Measurements from ENCODE around the gene UBE2L6. TPM values are rescaled to one million over a fixed set of nuclear protein-coding genes. Genes with fewer than 3 reads are reported as not detected.

Gene UBE2L6
- total and polyA plus RNA-seq, 2 experiments from 2014 or later, result 41.5 to 75.9 TPM

- H3K4me1 ChIP-seq (ENCODE audit: insufficient read depth), result no peaks in the 10 kb centered on the region
- in situ Hi-C loops (cut with MboI), result no loop called here
- no peak overlapping the region for H2AFZ ChIP-seq
- no peaks in the 10 kb centered on the region for H4K20me1 ChIP-seq (ENCODE audit: insufficient read depth)
- no peak overlapping the region for H3K27ac ChIP-seq
- no peak overlapping the region for H3K4me3 ChIP-seq
- H3K79me2 ChIP-seq (ENCODE audit: insufficient read depth), result 0 out of 2 replicates have a peak, but pooled peaks cover 3% of the 10 kb centered on the region
- WGBS, 2 experiments (ENCODE audit: low coverage in 1 of 2, low lambda C conversion rate in 2 of 2, missing lambda C conversion rate in 2 of 2), result 71 to 73% methylated on average over 8 of the region's 8 CpGs
- no peak for DNase-seq
- H3K9ac ChIP-seq, result no peak overlapping the region
- H3K4me2 ChIP-seq (ENCODE audit: unreplicated experiment), result no peak overlapping the region
- H3K9me3 ChIP-seq (ENCODE audit: low read depth), result no peaks in the 10 kb centered on the region
- H3F3A ChIP-seq (ENCODE audit: insufficient read depth), result no peaks in the 10 kb centered on the region
- TF ChIP-seq EZH2phosphoT487 (IDR thresholded peaks at IDR 0.05; ENCODE audit: insufficient read depth, low read depth) (no peak), EZH2 (IDR thresholded peaks at IDR 0.05; ENCODE audit: insufficient read depth, poor library complexity, severe bottlenecking) (no peak)
- no peaks in the 10 kb centered on the region for H3K27me3 ChIP-seq (replicated peaks; ENCODE audit: insufficient read depth)
- peaks cover 30% of the 10 kb centered on the region; the same call in 1 of the 2 replicates for H3K36me3 ChIP-seq (ENCODE audit: low read depth)
- no peaks in the 10 kb centered on the region for H3K9me2 ChIP-seq (ENCODE audit: insufficient read depth)
These were observed 11.4 kb downstream of the UBE2L6 start for GRCh38 chr11:57556041-57556440.

- in situ Hi-C loops (cut with MboI), result no loop called here
- no peaks in the 10 kb centered on the region for H3K4me1 ChIP-seq (ENCODE audit: insufficient read depth)
- TF ChIP-seq EZH2 (IDR thresholded peaks at IDR 0.05; ENCODE audit: insufficient read depth, poor library complexity, severe bottlenecking) (no peak), EZH2phosphoT487 (IDR thresholded peaks at IDR 0.05; ENCODE audit: insufficient read depth, low read depth) (no peak)
- H3K36me3 ChIP-seq (ENCODE audit: low read depth), result peaks cover 30% of the 10 kb centered on the region; the same call in 1 of the 2 replicates
- no peak overlapping the region for H3K27ac ChIP-seq
- no peaks in the 10 kb centered on the region for H4K20me1 ChIP-seq (ENCODE audit: insufficient read depth)
- H3F3A ChIP-seq (ENCODE audit: insufficient read depth), result no peaks in the 10 kb centered on the region
- H2AFZ ChIP-seq, result no peak overlapping the region
- H3K4me3 ChIP-seq, result no peak overlapping the region
- no peaks in the 10 kb centered on the region for H3K9me2 ChIP-seq (ENCODE audit: insufficient read depth)
- WGBS, 2 experiments (ENCODE audit: low coverage in 1 of 2, low lambda C conversion rate in 2 of 2, missing lambda C conversion rate in 2 of 2), result 97 to 98% methylated on average over 2 of the region's 2 CpGs
- no peaks in the 10 kb centered on the region for H3K9me3 ChIP-seq (ENCODE audit: low read depth)
- H3K9ac ChIP-seq, result no peak overlapping the region
- no peak overlapping the region for H3K4me2 ChIP-seq (ENCODE audit: unreplicated experiment)
- no peaks in the 10 kb centered on the region for H3K79me2 ChIP-seq (ENCODE audit: insufficient read depth)
- no peaks in the 10 kb centered on the region for H3K27me3 ChIP-seq (replicated peaks; ENCODE audit: insufficient read depth)
- DNase-seq, result no peak
These were observed 12.1 kb downstream of the UBE2L6 start for GRCh38 chr11:57555393-57555792.

- Histone ChIP-seq H3K9me2 (ENCODE audit: insufficient read depth) (no peaks in the 10 kb centered on the region), H3K9ac (no peak overlapping the region), H3K4me3 (no peak overlapping the region), H3K4me1 (ENCODE audit: insufficient read depth) (no peaks in the 10 kb centered on the region), H3F3A (ENCODE audit: insufficient read depth) (no peaks in the 10 kb centered on the region), H3K27me3 (replicated peaks; ENCODE audit: insufficient read depth) (no peaks in the 10 kb centered on the region), H3K79me2 (ENCODE audit: insufficient read depth) (no peaks in the 10 kb centered on the region), H2AFZ (no peak overlapping the region), H3K36me3 (ENCODE audit: low read depth) (peaks cover 17% of the 10 kb centered on the region; the same call in 1 of the 2 replicates), H3K4me2 (ENCODE audit: unreplicated experiment) (no peak overlapping the region), H3K27ac (no peak overlapping the region), H3K9me3 (ENCODE audit: low read depth) (no peaks in the 10 kb centered on the region), H4K20me1 (ENCODE audit: insufficient read depth) (no peaks in the 10 kb centered on the region)
- in situ Hi-C loops (cut with MboI), result no loop called here
- 77 to 79% methylated on average over 5 of the region's 5 CpGs for WGBS, 2 experiments (ENCODE audit: low coverage in 1 of 2, low lambda C conversion rate in 2 of 2, missing lambda C conversion rate in 2 of 2)
- DNase-seq, result no peak
- TF ChIP-seq EZH2phosphoT487 (IDR thresholded peaks at IDR 0.05; ENCODE audit: insufficient read depth, low read depth) (no peak), EZH2 (IDR thresholded peaks at IDR 0.05; ENCODE audit: insufficient read depth, poor library complexity, severe bottlenecking) (no peak)
These were observed 15.0 kb downstream of the UBE2L6 start for GRCh38 chr11:57552479-57552878.

- Histone ChIP-seq H3K4me1 (ENCODE audit: insufficient read depth) (no peaks in the 10 kb centered on the region), H3K4me3 (no peak overlapping the region), H3K9ac (no peak overlapping the region), H4K20me1 (ENCODE audit: insufficient read depth) (no peaks in the 10 kb centered on the region), H3K79me2 (ENCODE audit: insufficient read depth) (no peaks in the 10 kb centered on the region), H3K36me3 (ENCODE audit: low read depth) (peaks cover 17% of the 10 kb centered on the region; the same call in 1 of the 2 replicates), H3K9me2 (ENCODE audit: insufficient read depth) (no peaks in the 10 kb centered on the region), H3K9me3 (ENCODE audit: low read depth) (no peaks in the 10 kb centered on the region), H3K27ac (no peak overlapping the region), H2AFZ (no peak overlapping the region), H3K27me3 (replicated peaks; ENCODE audit: insufficient read depth) (no peaks in the 10 kb centered on the region), H3F3A (ENCODE audit: insufficient read depth) (no peaks in the 10 kb centered on the region), H3K4me2 (ENCODE audit: unreplicated experiment) (no peak overlapping the region)
- TF ChIP-seq EZH2 (IDR thresholded peaks at IDR 0.05; ENCODE audit: insufficient read depth, poor library complexity, severe bottlenecking), result no peak
- no peak for TF ChIP-seq EZH2phosphoT487 (IDR thresholded peaks at IDR 0.05; ENCODE audit: insufficient read depth, low read depth)
- in situ Hi-C loops (cut with MboI), result no loop called here
- no peak for DNase-seq
- WGBS, 2 experiments (ENCODE audit: low coverage in 1 of 2, low lambda C conversion rate in 2 of 2, missing lambda C conversion rate in 2 of 2), result 88 to 90% methylated on average over 4 of the region's 4 CpGs
These were observed 15.5 kb downstream of the UBE2L6 start for GRCh38 chr11:57551941-57552340.

- Histone ChIP-seq H3K9me2 (ENCODE audit: insufficient read depth) (no peaks in the 10 kb centered on the region), H3K27ac (no peak overlapping the region), H3K4me3 (no peak overlapping the region), H3K27me3 (replicated peaks; ENCODE audit: insufficient read depth) (no peaks in the 10 kb centered on the region), H3K36me3 (ENCODE audit: low read depth) (peaks cover 14% of the 10 kb centered on the region; the same call in 1 of the 2 replicates), H3K4me1 (ENCODE audit: insufficient read depth) (no peaks in the 10 kb centered on the region), H3K9me3 (ENCODE audit: low read depth) (no peaks in the 10 kb centered on the region), H3F3A (ENCODE audit: insufficient read depth) (no peaks in the 10 kb centered on the region), H2AFZ (no peak overlapping the region), H3K9ac (no peak overlapping the region), H3K79me2 (ENCODE audit: insufficient read depth) (no peaks in the 10 kb centered on the region), H3K4me2 (ENCODE audit: unreplicated experiment) (no peak overlapping the region), H4K20me1 (ENCODE audit: insufficient read depth) (no peaks in the 10 kb centered on the region)
- DNase-seq, result no peak
- in situ Hi-C loops (cut with MboI), result no loop called here
- 80 to 82% methylated on average over 8 of the region's 8 CpGs for WGBS, 2 experiments (ENCODE audit: low coverage in 1 of 2, low lambda C conversion rate in 2 of 2, missing lambda C conversion rate in 2 of 2)
- TF ChIP-seq EZH2phosphoT487 (IDR thresholded peaks at IDR 0.05; ENCODE audit: insufficient read depth, low read depth) (no peak), EZH2 (IDR thresholded peaks at IDR 0.05; ENCODE audit: insufficient read depth, poor library complexity, severe bottlenecking) (no peak)
These were observed 17.5 kb downstream of the UBE2L6 start for GRCh38 chr11:57549983-57550382.

Measured in GM23248 (cell line).